RKO (cell line): Measurements from ENCODE around the gene NR5A2.

ENCODE experiments used
- DNase-seq: peaks from one replicate; pipeline ENCODE4 v3.0.0-alpha.2; 2016; ENCODE audit warnings: low spot score

Gene NR5A2

GRCh38 chr1:200072636-200073285, 45.3 kb downstream of the NR5A2 start:
- DNase-seq, result no peak

DNA sequence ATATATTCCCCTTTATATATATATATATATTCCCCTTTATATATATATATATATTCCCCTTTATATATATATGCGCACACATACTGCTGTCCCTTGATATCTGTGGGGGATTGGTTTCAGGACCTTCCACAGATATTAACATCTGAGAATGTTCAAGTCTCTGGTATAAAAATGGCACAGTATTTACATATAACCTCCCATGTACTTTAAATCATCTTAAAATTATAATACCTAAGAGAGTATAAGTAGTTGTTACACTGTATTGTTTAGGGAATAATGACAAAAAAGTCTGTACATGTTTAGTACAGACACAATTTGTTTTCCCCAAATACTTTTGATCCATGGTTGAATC, 45.8 kb downstream of the NR5A2 start:
- DNase-seq, result no peak

DNA sequence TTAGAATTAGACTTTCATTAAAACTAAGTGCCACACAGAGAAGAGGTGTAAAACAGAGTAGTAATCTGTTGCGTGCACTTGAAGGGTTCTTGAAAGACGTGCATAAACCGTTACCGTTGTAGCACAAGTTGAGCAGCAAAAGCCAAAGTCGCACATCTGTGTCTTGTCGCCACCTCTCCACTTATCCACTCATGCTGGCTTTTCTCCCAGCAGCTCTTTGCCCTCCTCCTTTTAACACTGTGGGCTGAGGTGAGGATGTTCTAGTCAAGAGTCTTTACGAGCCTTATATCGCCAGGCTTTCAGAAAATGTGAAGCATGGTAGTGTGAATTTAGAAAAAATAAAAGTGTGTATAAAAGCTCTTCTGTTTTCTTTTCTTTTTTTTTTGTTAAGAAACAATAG, 48.0 kb downstream of the NR5A2 start:
- no peak for DNase-seq

- DNase-seq, result peak; percentile 29
Observed at GRCh38 chr1:200075938-200076546, 48.5 kb downstream of the NR5A2 start.

DNA sequence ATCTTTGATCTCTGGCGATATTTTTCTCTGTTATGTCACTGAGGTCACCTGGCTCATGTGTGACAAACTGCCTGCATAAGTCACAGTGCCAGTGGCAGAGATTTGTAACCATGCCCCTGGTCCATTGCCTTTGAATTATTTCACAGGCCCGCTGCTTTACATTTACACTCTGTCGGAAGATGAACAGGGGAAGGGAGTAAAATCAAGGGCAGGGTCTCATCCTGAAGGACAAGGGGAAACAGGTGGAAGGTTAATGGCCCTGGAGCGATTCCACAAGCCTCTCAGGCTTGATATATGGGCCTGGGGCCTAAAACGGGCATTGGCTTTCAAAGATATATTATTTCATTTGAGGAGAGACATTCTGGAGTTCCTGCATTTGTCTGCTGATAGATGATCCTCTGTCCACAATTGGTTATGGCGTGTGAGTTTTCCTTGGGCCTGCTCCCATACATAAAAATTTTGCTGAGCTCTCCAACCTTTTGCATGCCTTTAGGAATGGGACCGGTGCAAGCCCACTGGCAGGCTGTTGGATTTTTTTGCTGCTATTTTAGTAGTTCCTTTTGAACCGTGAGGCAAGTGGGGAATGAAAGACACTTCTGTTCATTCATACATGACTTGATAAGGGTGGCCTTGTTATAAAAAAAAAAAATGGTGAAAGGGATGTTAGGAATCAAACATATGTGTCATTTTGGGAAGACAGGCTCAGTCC, 51.9 kb downstream of the NR5A2 start:
- no peak for DNase-seq

- no peak for DNase-seq
Observed at GRCh38 chr1:200081151-200081968, 53.9 kb downstream of the NR5A2 start.

- DNase-seq, result no peak
Observed at GRCh38 chr1:200081969-200082245, 54.4 kb downstream of the NR5A2 start.

DNA sequence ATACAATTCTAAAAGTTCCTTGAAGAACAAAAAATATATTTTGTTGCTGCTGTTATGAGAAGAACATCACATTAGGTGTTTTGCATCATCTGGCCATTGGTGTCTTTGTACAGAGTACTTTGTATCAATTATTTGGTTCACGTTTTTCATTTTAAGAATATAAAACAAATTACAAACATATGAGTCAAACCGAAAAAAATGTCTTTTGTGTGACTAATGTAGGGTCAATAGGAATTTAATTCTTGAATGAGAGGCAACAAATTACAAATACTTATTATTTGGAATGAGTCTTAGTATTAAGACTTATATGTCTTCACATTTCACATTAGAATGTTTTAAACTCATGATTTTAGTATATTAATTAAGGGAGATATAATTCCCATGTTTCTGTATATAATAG, 54.8 kb downstream of the NR5A2 start:
- DNase-seq, result no peak

GRCh38 chr1:200090252-200091159, 63.0 kb downstream of the NR5A2 start:
- peak; percentile 4 for DNase-seq

- DNase-seq, result no peak
Observed at GRCh38 chr1:200095057-200095577, 67.6 kb downstream of the NR5A2 start.

DNA sequence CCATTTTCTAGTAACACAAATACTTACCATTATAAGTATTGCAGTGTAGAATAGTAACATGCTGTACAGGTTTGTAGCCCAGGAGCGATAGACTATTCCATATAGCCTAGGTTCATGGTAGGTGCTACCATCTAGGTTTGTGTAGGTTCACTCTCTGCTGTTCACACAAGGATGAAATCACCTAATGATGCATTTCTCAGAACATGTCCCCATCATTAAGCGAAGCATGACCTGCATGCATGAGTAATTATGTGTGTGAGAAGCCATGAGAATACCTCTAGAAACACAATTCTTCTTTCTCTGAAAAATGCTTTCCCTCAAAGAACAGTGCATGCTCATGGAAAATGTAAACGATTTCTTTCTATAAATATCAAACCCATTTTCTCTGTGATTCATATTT, 69.3 kb downstream of the NR5A2 start:
- no peak for DNase-seq

GRCh38 chr1:200099040-200099439, 71.5 kb downstream of the NR5A2 start:
- no peak for DNase-seq

DNA sequence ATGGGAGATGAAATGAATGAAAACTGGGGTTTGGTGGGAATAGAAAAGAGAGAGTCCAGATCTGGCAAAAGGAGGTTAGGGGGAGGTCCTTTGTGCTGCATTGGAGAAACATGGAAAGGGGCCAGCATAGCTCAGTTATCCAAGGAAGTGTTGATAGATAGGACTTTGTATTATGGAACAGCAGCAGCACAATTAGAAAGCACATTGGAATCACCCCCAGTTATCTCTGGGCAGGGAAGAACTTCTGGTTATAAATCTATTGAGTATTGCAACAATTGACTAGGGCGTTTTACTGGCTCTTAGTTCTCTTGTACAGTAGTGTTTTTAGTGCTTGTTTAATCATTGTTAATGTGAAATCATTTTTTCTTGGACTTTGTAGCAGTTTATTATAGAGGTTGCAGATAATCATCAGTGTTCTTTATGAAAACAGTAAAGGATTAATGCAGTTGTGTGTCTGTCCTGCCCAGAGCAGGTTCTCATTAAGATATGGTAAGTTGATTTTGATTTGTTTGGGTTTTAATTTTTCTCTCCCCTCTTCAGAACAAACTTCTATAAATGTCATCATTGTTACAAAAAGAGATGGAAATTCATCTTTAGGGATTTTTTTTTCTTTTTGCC, 76.6 kb downstream of the NR5A2 start:
- DNase-seq, result no peak

DNA sequence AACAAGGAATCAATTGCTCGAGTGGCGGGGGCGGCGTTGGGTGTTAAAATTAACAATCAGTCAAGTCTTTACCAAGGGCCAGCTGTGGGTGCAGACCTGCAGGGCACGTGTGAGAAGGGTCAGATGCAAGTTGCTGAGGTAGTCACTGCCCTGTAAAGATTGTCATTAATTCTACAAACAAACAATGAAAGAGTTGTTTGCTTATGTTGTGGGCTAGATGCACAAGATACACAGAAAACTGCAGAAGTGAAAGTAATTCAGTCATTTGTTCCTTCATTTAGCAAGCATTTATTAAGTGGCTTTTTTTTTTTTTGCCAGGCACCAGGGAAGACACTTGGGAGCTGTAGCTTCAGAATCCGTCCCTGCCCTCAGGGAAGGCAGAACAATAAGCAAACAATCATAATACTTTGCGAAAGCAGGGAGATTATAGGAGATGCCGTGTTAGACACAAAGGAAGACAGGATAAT, 79.5 kb downstream of the NR5A2 start:
- DNase-seq, result no peak

DNA sequence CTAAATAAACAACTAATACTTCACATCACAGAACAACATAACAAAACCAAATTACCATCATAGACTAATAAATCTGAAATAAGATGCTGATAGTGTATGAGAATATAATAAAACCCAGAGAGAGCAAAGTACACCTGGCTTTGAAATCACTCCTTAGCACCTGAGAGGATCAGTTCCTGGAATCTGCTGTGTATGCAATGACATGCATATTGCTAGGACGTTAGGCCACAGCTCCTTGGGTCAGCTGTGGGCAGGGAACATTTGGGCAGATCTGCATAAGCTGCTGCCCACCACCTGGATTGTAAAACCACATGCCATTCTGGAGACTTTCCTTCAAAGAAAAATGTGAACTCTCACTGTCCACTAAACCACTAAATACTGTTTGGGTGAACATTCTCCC, 81.1 kb downstream of the NR5A2 start:
- no peak for DNase-seq

DNA sequence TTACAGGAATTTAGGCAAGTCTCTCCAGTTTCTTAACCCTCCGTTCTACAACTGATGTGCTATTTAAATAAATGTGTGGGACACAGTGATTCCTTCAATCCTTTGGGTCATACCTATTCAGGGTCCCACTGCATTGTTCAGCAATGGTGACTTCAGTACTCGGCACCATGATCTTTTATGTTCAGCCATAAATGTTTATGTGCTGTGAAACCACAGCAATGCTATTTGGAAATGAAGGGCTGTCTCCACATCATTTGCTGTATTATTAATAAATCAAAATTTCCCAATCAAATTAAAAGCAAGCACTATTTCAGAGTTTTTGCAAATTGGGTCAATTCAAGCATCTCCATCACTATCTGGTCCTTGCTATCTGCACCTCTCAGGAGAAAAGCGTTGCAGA, 84.8 kb downstream of the NR5A2 start:
- no peak for DNase-seq

DNA sequence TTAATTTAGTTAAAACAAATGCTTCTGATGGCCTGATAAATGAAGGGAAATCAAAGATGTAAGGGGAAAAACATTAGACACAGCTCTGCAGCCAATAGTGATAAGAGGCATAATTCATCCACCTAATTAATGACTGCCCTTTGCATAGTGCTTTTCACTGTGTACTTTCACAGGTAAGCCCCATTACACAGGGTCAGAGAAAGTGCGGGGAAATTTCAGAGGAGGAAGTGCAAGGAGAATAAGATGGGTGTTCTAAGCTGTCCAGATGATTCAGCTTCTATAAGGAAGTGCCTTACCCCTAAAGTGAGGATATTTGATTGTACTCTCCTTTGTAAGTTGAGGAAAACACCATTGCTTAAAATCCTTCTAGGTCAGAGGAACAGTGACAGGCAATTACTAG, 88.0 kb downstream of the NR5A2 start:
- no peak for DNase-seq

- no peak for DNase-seq
Observed at GRCh38 chr1:200116324-200116723, 88.8 kb downstream of the NR5A2 start.

DNA sequence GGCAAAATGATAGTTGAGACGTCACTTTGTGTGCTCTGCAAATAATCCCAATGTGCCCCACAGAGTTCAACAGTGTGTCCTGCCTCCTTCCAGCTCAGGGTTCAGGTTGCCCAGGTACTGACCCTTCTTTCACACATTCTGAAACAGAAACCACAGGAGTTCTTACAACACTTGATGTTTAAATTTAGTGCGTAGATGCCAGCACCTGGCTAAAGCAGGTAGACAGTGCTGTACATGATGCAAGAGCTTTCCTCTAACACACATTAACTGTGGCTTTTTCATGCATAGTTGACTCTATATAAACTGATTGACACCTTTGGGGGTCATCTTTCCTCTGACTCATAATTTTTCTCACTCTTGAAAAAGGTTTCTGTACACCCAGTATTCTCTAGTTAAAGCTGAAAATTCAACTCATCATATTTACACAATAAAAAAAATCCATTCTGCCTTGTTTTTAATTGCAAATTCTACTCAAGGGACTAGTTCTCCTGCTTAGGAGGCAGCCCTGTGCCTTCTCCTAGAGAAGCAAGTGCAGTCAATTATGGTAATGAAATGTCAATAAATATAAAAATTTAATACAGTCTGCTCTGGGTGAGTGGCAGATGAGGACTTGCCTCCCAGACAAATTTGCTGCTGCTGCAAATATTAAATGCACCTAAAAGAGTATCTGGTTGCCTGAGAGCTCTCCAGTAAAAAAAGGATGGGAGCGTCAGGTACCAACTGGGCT, 91.4 kb downstream of the NR5A2 start:
- no peak for DNase-seq

GRCh38 chr1:200121421-200121820, 93.9 kb downstream of the NR5A2 start:
- DNase-seq, result no peak
